Breast epithelium (tissue), 4 donors: Measurements from ENCODE around the gene CAMTA1. TPM values are rescaled to one million over a fixed set of nuclear protein-coding genes. Genes with fewer than 3 reads are reported as not detected.

Experiments used
- DNase-seq, 2 donors: peaks; one replicate each; pipeline ENCODE4 v3.0.0-alpha.2; 2019; ENCODE audit warnings: low spot score in 2 of 2
- H3K27ac ChIP-seq, 2 donors: fragments of 200-600 bp; sonication (generic) in 1 of 2; one replicate each; pipeline ENCODE4 v1.5.1; 2016 to 2019; ENCODE audit warnings: mild to moderate bottlenecking in 1 of 2
- H3K27me3 ChIP-seq, 2 donors: fragments of 200-600 bp; sonication (generic) in 1 of 2; one replicate each; pipeline versions ENCODE4 v1.5.1 to v1.6.0; 2017 to 2019; ENCODE audit warnings: control low read depth in 1 of 2, mild to moderate bottlenecking in 1 of 2
- H3K36me3 ChIP-seq: fragments of 200-600 bp; one replicate; pipeline ENCODE4 v1.5.1; 2019
- H3K4me1 ChIP-seq, 2 donors: fragments of 200-600 bp; sonication (generic); one replicate each; pipeline ENCODE4 v1.5.1; 2016 to 2019; ENCODE audit warnings: control low read depth in 1 of 2
- H3K4me3 ChIP-seq, 3 donors: fragments of 200-600 bp; sonication (generic); 1 replicate in 2 of 3; 2 replicates in 1 of 3; pipeline ENCODE4 v1.5.1; 2016 to 2019; ENCODE audit warnings: mild to moderate bottlenecking in 3 of 3, moderate library complexity in 2 of 3
- H3K9me3 ChIP-seq, 2 donors: fragments of 200-600 bp; sonication (generic) in 1 of 2; one replicate each; pipeline ENCODE4 v1.5.1; 2016 to 2019; ENCODE audit warnings: control low read depth in 1 of 2
- POLR2A ChIP-seq: fragments of 450-650 bp; IDR thresholded peaks from one replicate; pipeline ENCODE4 v1.6.1; 2016; ENCODE audit warnings: antibody characterized with exemption, mild to moderate bottlenecking, moderate library complexity
- POLR2AphosphoS5 ChIP-seq, 3 donors: sonication (generic); formaldehyde crosslinking; IDR thresholded peaks; one replicate each; pipeline ENCODE4 v1.6.1; 2017; ENCODE audit warnings: antibody characterized with exemption in 3 of 3
- intact Hi-C: fragments of 100-400 bp; cut with DNase I; formaldehyde crosslinking; loops from one replicate; pipeline ENCODE4 v1.15.1; 2023; ENCODE audit warnings: low total_unique reads
- total RNA-seq, 3 donors: library from RNA; depleted of rRNA; stranded (reverse); fragments of >200 nt; gene quantifications; one replicate each; pipeline ENCODE4 v1.1.0, GENCODE V29; 2016
- TF ChIP-seq, protein P1 (sequence below), 3 donors: fragments of 450-650 bp; IDR thresholded peaks; one replicate each; pipeline ENCODE4 v1.5.1; 2016 to 2017; ENCODE audit warnings: antibody characterized with exemption in 3 of 3, mild to moderate bottlenecking in 3 of 3, moderate library complexity in 3 of 3

The CAMTA1 gene
- total RNA-seq, 3 donors from 2014 or later = 53.4 to 84.0 (median 61.9) TPM

DNA sequence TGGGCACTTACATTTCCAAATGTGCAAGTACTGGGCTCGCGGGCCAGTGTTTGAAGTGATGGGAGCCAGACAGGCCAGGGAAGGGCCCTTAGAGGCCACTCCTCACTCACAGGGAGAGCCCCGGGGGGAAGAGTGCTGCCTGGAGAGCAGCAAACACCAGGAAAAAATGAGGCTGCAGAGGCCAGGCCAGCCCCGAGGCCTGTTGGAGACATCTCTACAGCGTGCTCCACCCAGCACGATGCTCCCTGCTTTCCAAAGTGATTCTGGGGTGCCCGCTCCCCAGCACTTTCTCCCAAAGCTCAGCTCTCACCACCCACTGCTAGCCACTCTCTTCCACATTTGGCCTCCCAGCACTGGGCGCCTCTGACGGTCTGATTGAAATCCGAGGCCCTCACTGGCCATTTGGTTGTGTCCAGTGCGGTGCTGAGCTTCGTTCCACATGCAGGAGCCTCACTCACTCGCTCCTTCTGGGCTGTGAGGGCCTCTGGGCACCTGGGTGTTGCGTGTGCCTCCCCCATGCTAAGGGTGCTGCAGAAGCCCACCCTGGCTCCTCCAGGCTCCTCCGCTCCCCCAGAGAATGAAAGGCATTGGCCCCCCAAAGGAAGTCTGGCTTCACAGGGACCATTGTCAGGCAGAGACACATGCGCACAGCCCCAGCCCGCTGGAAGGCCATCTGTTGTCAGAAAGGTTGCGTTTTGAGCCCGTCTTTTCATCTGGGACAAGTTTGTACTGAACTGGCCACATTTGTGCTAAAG, 600.4 kb downstream of the CAMTA1 start:
- no peak overlapping the region for H3K4me3 ChIP-seq
- H3K27me3 ChIP-seq = no peaks in the 10 kb centered on the region
- DNase-seq = peak in 1 of 2 donors; percentile 13
- TF ChIP-seq POLR2AphosphoS5 (IDR thresholded peaks at IDR 0.05) (no peak), POLR2A (no peak)
- TF ChIP-seq, protein P1, sequence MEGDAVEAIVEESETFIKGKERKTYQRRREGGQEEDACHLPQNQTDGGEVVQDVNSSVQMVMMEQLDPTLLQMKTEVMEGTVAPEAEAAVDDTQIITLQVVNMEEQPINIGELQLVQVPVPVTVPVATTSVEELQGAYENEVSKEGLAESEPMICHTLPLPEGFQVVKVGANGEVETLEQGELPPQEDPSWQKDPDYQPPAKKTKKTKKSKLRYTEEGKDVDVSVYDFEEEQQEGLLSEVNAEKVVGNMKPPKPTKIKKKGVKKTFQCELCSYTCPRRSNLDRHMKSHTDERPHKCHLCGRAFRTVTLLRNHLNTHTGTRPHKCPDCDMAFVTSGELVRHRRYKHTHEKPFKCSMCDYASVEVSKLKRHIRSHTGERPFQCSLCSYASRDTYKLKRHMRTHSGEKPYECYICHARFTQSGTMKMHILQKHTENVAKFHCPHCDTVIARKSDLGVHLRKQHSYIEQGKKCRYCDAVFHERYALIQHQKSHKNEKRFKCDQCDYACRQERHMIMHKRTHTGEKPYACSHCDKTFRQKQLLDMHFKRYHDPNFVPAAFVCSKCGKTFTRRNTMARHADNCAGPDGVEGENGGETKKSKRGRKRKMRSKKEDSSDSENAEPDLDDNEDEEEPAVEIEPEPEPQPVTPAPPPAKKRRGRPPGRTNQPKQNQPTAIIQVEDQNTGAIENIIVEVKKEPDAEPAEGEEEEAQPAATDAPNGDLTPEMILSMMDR (IDR thresholded peaks at IDR 0.05) = no peak
- H3K4me1 ChIP-seq = peaks cover 8 to 14% of the 10 kb centered on the region in 2 donors
- intact Hi-C loops = no loop called here
- H3K9me3 ChIP-seq = no peaks in the 10 kb centered on the region
- H3K36me3 ChIP-seq = no peaks in the 10 kb centered on the region
- H3K27ac ChIP-seq = no peak overlapping the region

DNA sequence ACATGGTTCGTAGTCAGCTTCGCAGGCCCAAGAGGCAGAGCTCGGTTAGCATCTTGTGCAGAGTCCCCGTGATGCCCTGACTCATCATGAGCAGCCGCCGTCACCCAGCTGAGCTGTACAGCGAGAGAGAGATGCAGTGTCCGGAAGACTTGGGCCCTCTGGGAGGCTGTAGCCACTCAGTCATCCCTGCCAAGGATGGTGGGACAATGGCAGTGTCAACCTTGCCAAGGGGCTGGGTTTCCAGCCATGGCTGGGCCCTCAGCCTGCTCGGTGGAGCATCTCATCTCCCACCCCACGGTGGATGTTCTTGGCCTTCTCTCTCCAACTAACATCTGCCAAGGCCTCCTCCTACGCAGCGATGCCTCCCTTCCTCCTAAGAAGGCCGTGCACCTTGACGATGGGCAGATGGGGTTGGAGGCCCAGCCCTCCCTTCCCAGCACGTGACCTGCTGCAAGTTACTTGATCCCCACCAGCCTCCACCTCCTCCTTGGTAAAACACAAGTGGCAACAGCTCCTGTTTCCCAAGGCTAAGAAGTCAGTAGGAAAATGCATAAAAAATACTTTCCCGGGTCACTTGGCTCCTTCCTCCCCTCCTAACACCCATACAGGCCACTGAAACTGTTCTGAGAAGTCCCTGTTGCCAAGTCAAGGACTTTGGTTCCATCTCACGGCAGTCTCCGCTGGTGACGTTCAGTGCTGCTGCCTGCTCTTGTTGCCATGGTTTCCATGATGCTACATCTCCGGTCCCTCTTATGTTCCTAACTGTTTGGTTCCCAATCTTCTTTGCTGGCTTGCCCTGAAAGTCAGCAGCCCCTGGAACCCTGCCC, 601.2 kb downstream of the CAMTA1 start:
- DNase-seq = peak in 1 of 2 donors; percentile 14
- Histone ChIP-seq H3K4me3 (no peak overlapping the region), H3K36me3 (no peaks in the 10 kb centered on the region), H3K9me3 (no peaks in the 10 kb centered on the region), H3K27me3 (no peaks in the 10 kb centered on the region), H3K4me1 (peaks cover 8 to 14% of the 10 kb centered on the region in 2 donors), H3K27ac (no peak overlapping the region)
- intact Hi-C loops = no loop called here
- TF ChIP-seq POLR2A = no peak
- TF ChIP-seq POLR2AphosphoS5 (IDR thresholded peaks at IDR 0.05) = no peak
- TF ChIP-seq, protein P1 (IDR thresholded peaks at IDR 0.05) = no peak

- Histone ChIP-seq H3K27ac (peak overlapping the region; percentile 37 to 76), H3K4me1 (peaks cover 8 to 14% of the 10 kb centered on the region in 2 donors), H3K4me3 (no peak overlapping the region), H3K27me3 (no peaks in the 10 kb centered on the region), H3K36me3 (no peaks in the 10 kb centered on the region), H3K9me3 (no peaks in the 10 kb centered on the region)
- intact Hi-C loops = no loop called here
- peak; percentile 13 to 27 for DNase-seq
- TF ChIP-seq POLR2AphosphoS5 (IDR thresholded peaks at IDR 0.05) = no peak
- TF ChIP-seq POLR2A = no peak
- TF ChIP-seq, protein P1 (IDR thresholded peaks at IDR 0.05) = no peak
These were observed 602.0 kb downstream of the CAMTA1 start for GRCh38 chr1:7387053-7387927.

DNA sequence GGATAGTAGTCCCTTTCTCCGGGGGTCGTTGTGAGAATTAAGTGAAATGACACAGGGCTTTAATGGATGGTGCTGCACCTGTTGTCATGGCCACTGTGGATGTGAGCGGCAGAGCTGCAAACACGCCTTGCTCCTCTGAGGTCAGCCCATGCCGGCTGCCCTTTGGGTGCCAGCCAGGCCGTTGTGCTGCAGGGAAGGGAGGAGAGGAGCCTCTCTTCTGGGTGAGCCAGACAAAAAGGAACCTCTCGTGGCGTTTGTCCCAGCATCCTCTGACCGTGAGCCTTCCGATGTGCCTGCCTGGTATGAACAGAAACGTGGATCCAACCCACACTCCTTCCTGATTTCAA, 602.9 kb downstream of the CAMTA1 start:
- DNase-seq = peak in 1 of 2 donors; percentile 18
- Histone ChIP-seq H3K27ac (peak overlapping the region in 1 of 2 donors; percentile 76), H3K4me1 (peaks cover 8 to 14% of the 10 kb centered on the region in 2 donors), H3K27me3 (no peaks in the 10 kb centered on the region), H3K4me3 (peak overlapping the region in 1 of 3 donors; percentile 3), H3K36me3 (no peaks in the 10 kb centered on the region), H3K9me3 (no peaks in the 10 kb centered on the region)
- no peak for TF ChIP-seq POLR2AphosphoS5 (IDR thresholded peaks at IDR 0.05)
- TF ChIP-seq POLR2A = no peak
- TF ChIP-seq, protein P1 (IDR thresholded peaks at IDR 0.05) = no peak
- intact Hi-C loops = no loop called here
